ENCODE results near the gene SLC30A3. TPM values are rescaled to one million over a fixed set of nuclear protein-coding genes. Genes with fewer than 3 reads are reported as not detected.

Gene SLC30A3
- total and polyA plus RNA-seq, 2 donors (not counting 1 experiment from before 2014, with no cell fraction given) = under 0.01 to 0.12 TPM

DNA sequence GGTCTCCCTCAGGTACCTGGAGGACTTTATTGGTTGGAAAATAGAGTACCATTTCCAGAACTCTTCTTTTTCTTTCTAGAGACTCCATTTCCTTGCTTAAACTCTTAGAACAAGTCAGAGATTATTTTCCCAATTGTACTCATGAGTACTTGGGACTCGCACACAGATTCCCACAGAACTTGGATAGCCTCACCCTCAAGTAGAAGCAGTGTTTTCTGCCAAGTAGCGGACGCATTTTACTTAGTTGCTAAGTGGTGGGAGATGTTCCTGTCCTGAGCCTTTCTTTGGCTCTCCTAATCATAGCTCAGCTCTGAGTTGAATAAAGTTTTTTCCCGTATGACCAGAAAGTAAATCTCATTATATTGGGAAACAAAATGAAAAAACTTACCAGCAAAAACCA, 17.2 kb downstream of the SLC30A3 start:
- no peaks in the 10 kb centered on the region for H3K79me2 ChIP-seq (ENCODE audit: control insufficient read depth, insufficient read depth, low read length)
- DNase-seq (ENCODE audit: low read depth in 2 of 2) = no peak
- H3K36me3 ChIP-seq (ENCODE audit: control insufficient read depth, insufficient read depth, low read length) = peaks cover 24% of the 10 kb centered on the region
- no peak overlapping the region for H3K27ac ChIP-seq (ENCODE audit: insufficient read depth, low read length)
- H3K27me3 ChIP-seq (ENCODE audit: control insufficient read depth, insufficient read depth, low read length) = no peaks in the 10 kb centered on the region
- H3K4me3 ChIP-seq (replicated peaks in 1 of 4; ENCODE audit: control extremely low read depth in 1 of 4, insufficient read depth in 1 of 4, low read depth in 3 of 4, low read length in 4 of 4) = no peak overlapping the region
- H3K4me1 ChIP-seq (ENCODE audit: control insufficient read depth, extremely low read depth, insufficient read depth, low read length) = no peaks in the 10 kb centered on the region
- H2AFZ ChIP-seq (ENCODE audit: low read length) = no peak overlapping the region
- H3K9ac ChIP-seq (ENCODE audit: insufficient read depth, low read length) = no peak overlapping the region
- no peak overlapping the region for H3K4me2 ChIP-seq (ENCODE audit: extremely low read depth, insufficient read depth, low read length)
- TF ChIP-seq, protein P1, sequence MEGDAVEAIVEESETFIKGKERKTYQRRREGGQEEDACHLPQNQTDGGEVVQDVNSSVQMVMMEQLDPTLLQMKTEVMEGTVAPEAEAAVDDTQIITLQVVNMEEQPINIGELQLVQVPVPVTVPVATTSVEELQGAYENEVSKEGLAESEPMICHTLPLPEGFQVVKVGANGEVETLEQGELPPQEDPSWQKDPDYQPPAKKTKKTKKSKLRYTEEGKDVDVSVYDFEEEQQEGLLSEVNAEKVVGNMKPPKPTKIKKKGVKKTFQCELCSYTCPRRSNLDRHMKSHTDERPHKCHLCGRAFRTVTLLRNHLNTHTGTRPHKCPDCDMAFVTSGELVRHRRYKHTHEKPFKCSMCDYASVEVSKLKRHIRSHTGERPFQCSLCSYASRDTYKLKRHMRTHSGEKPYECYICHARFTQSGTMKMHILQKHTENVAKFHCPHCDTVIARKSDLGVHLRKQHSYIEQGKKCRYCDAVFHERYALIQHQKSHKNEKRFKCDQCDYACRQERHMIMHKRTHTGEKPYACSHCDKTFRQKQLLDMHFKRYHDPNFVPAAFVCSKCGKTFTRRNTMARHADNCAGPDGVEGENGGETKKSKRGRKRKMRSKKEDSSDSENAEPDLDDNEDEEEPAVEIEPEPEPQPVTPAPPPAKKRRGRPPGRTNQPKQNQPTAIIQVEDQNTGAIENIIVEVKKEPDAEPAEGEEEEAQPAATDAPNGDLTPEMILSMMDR (conservative IDR thresholded peaks at IDR 0.05 in 1 of 2, IDR thresholded peaks at IDR 0.05 in 1 of 2; ENCODE audit: low read depth in 1 of 2, low read length in 2 of 2) = no peak
- TF ChIP-seq EZH2 (IDR thresholded peaks at IDR 0.05; ENCODE audit: low read length, missing control alignments) = no peak
- no peaks in the 10 kb centered on the region for H3K9me3 ChIP-seq (ENCODE audit: control insufficient read depth, insufficient read depth, low read depth, low read length)
- H4K20me1 ChIP-seq (ENCODE audit: control insufficient read depth, extremely low read depth, insufficient read depth, low read length) = no peaks in the 10 kb centered on the region

DNA sequence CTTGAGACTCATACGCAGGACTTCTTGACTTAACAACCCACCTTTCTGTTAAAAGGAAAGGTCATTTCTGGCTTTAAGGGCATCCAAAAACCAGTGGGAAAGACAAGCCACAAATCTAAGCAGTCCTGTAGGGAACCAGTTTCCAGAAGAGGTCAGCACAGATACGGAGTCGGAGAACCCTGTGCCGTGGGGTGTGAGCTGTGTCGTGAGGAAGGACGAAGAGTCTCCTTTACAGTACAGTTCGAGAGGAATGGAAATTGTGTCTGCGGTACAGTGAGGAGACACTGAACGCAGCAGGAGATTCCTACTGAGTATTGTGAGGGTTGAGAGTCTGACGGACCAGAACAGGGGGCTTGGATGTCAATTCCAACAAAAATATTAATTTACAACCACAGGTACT, 17.7 kb downstream of the SLC30A3 start:
- Histone ChIP-seq H4K20me1 (ENCODE audit: control insufficient read depth, extremely low read depth, insufficient read depth, low read length) (no peaks in the 10 kb centered on the region), H3K27ac (ENCODE audit: insufficient read depth, low read length) (no peak overlapping the region), H3K27me3 (ENCODE audit: control insufficient read depth, insufficient read depth, low read length) (no peaks in the 10 kb centered on the region), H3K9me3 (ENCODE audit: control insufficient read depth, insufficient read depth, low read depth, low read length) (no peaks in the 10 kb centered on the region), H3K79me2 (ENCODE audit: control insufficient read depth, insufficient read depth, low read length) (no peaks in the 10 kb centered on the region), H3K36me3 (ENCODE audit: control insufficient read depth, insufficient read depth, low read length) (peaks cover 24% of the 10 kb centered on the region), H3K4me2 (ENCODE audit: extremely low read depth, insufficient read depth, low read length) (no peak overlapping the region), H2AFZ (ENCODE audit: low read length) (no peak overlapping the region), H3K9ac (ENCODE audit: insufficient read depth, low read length) (no peak overlapping the region), H3K4me3 (replicated peaks in 1 of 4; ENCODE audit: control extremely low read depth in 1 of 4, insufficient read depth in 1 of 4, low read depth in 3 of 4, low read length in 4 of 4) (no peak overlapping the region), H3K4me1 (ENCODE audit: control insufficient read depth, extremely low read depth, insufficient read depth, low read length) (no peaks in the 10 kb centered on the region)
- no peak for DNase-seq (ENCODE audit: low read depth in 2 of 2)
- TF ChIP-seq, protein P1 (conservative IDR thresholded peaks at IDR 0.05 in 1 of 2, IDR thresholded peaks at IDR 0.05 in 1 of 2; ENCODE audit: low read depth in 1 of 2, low read length in 2 of 2) = no peak
- TF ChIP-seq EZH2 (IDR thresholded peaks at IDR 0.05; ENCODE audit: low read length, missing control alignments) = no peak

DNA sequence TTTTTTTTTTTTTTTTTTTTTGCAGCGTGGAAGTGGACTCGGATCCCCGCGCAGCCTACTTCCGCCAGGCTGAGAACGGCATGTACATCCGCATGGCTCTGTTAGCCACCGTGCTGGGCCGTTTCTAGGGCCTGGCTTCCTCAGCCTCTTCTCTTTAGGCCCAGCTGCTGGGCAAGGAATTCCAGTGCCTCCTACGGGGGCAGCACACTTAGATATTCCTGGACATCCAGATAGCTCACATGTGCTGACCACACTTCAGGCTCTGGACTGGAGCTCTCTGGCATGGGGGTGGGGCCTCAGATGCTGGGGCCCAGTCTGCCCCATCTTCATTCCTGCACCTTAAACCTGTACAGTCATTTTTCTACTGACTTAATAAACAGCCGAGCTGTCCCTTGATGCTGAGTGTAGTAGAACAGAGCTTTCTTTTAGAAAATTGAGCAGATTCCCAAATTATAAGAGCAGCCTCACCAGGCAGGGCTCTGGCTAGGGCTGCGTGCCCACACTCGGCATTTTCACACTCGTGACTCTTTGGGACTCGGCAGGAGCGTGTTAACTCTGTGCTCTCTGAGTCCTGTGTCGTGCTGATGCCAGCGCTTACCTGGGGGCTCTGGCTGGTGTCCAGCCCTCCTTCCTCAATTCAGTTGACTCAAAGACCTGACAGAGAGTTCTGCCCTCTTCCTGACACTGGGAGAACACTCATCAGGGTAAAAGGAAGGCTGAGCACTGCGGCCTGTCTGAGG, 19.3 kb downstream of the SLC30A3 start:
- H4K20me1 ChIP-seq (ENCODE audit: control insufficient read depth, extremely low read depth, insufficient read depth, low read length) = no peaks in the 10 kb centered on the region
- H3K27ac ChIP-seq (ENCODE audit: insufficient read depth, low read length) = no peak overlapping the region
- H3K4me3 ChIP-seq (replicated peaks in 1 of 4; ENCODE audit: control extremely low read depth in 1 of 4, insufficient read depth in 1 of 4, low read depth in 3 of 4, low read length in 4 of 4) = no peak overlapping the region
- no peak overlapping the region for H3K9ac ChIP-seq (ENCODE audit: insufficient read depth, low read length)
- H3K4me1 ChIP-seq (ENCODE audit: control insufficient read depth, extremely low read depth, insufficient read depth, low read length) = no peaks in the 10 kb centered on the region
- no peaks in the 10 kb centered on the region for H3K9me3 ChIP-seq (ENCODE audit: control insufficient read depth, insufficient read depth, low read depth, low read length)
- no peak for TF ChIP-seq EZH2 (IDR thresholded peaks at IDR 0.05; ENCODE audit: low read length, missing control alignments)
- TF ChIP-seq, protein P1 (conservative IDR thresholded peaks at IDR 0.05 in 1 of 2, IDR thresholded peaks at IDR 0.05 in 1 of 2; ENCODE audit: low read depth in 1 of 2, low read length in 2 of 2) = no peak
- H3K4me2 ChIP-seq (ENCODE audit: extremely low read depth, insufficient read depth, low read length) = no peak overlapping the region
- H2AFZ ChIP-seq (ENCODE audit: low read length) = no peak overlapping the region
- no peaks in the 10 kb centered on the region for H3K27me3 ChIP-seq (ENCODE audit: control insufficient read depth, insufficient read depth, low read length)
- H3K79me2 ChIP-seq (ENCODE audit: control insufficient read depth, insufficient read depth, low read length) = no peaks in the 10 kb centered on the region
- DNase-seq (ENCODE audit: low read depth in 2 of 2) = no peak
- H3K36me3 ChIP-seq (ENCODE audit: control insufficient read depth, insufficient read depth, low read length) = peaks cover 33% of the 10 kb centered on the region

All from fibroblast of lung (primary cell).